Stimulated activated CD4-positive, alpha-beta T cell treated with anti-CD3 and anti-CD28 coated beads, Interleukin-12 subunit alpha, Interleukin-12 subunit beta, amount 100 ng/mL, for 24 hours (primary cell): ENCODE data around the gene FFAR1.

Experiments
- DNase-seq, 2 experiments: peaks; one replicate each; pipeline ENCODE4 v3.0.0-alpha.2; 2020; ENCODE audit warnings: low read depth in 2 of 2

Gene FFAR1

GRCh38 chr19:35388277-35389054, 40.8 kb downstream of the FFAR1 start:
- no peak for DNase-seq

GRCh38 chr19:35389192-35389861, 41.6 kb downstream of the FFAR1 start:
- DNase-seq = no peak

- DNase-seq = no peak
These were observed 45.3 kb downstream of the FFAR1 start for GRCh38 chr19:35392742-35393715.

- no peak for DNase-seq
These were observed 47.9 kb downstream of the FFAR1 start for GRCh38 chr19:35395382-35396199.

- DNase-seq = no peak
These were observed 48.7 kb downstream of the FFAR1 start for GRCh38 chr19:35396240-35396885.

- no peak for DNase-seq
These were observed 49.4 kb downstream of the FFAR1 start for GRCh38 chr19:35397064-35397463.
